IMR-90 (cell line): ENCODE results near the gene TTC9C. TPM values are rescaled to one million over a fixed set of nuclear protein-coding genes. Genes with fewer than 3 reads are reported as not detected.

Source experiments
- ATAC-seq: fragments of 200-7000 bp; cut with Tn5 transposase; 2 replicates; pipeline ENCODE4 v1.9.1; 2020; ENCODE audit warnings: low read depth, mild to moderate bottlenecking, moderate library complexity
- BruUV-seq: library from RNA; stranded (reverse); fragments of 400-500 nt; replicated peaks from 2 replicates; lab custom pipeline; 2021; lab: Mats Ljungman, UMichigan
- CTCF ChIA-PET: fragments of 300-600 bp; formaldehyde crosslinking; extraction: SDS; loops from one replicate; lab custom pipeline; 2021; ENCODE audit warnings: antibody characterized with exemption; lab: Yijun Ruan, JAX
- POLR2A ChIA-PET: fragments of 300-600 bp; sonication (Branson Sonifier 250); formaldehyde crosslinking; loops from one replicate; lab custom pipeline; 2022; ENCODE audit warnings: antibody characterized with exemption; ENCODE audit not compliant: unreplicated experiment; lab: Charles Lee
- DNase-seq: peaks from one replicate; pipeline ENCODE4 v3.0.0; 2013
- H2AFZ ChIP-seq: replicated peaks from 2 replicates; pipeline ENCODE3; 2013; ENCODE audit warnings: low read length, mild to moderate bottlenecking; ENCODE audit not compliant: poor library complexity
- H2AK5ac ChIP-seq: 2 replicates; pipeline ENCODE4 v1.6.1; 2013; ENCODE audit warnings: low read depth, low read length, inconsistent platforms
- H2AK9ac ChIP-seq: replicated peaks from 2 replicates; pipeline ENCODE3; 2013; ENCODE audit warnings: mild to moderate bottlenecking, low read depth, low read length, moderate library complexity; ENCODE audit not compliant: poor library complexity
- H2BK120ac ChIP-seq: 2 replicates; pipeline ENCODE4 v1.6.1; 2013; ENCODE audit warnings: low read depth, low read length, inconsistent platforms
- H2BK15ac ChIP-seq: 3 replicates; pipeline ENCODE4 v1.6.1; 2013; ENCODE audit warnings: low read depth, low read length, inconsistent platforms
- H2BK20ac ChIP-seq: 2 replicates; pipeline ENCODE4 v1.6.1; 2013; ENCODE audit warnings: low read depth, mild to moderate bottlenecking, inconsistent platforms, low read length, moderate library complexity
- H2BK5ac ChIP-seq: 2 replicates; pipeline ENCODE4 v1.6.1; 2013; ENCODE audit warnings: mild to moderate bottlenecking, low read depth, low read length, inconsistent platforms; ENCODE audit not compliant: poor library complexity, severe bottlenecking
- H3K14ac ChIP-seq: replicated peaks from 2 replicates; pipeline ENCODE4 v1.6.1; 2013; ENCODE audit warnings: low read depth, low read length, inconsistent platforms
- H3K18ac ChIP-seq: 2 replicates; pipeline ENCODE4 v1.6.1; 2013; ENCODE audit warnings: low read depth, low read length, control low read depth
- H3K23ac ChIP-seq: 2 replicates; pipeline ENCODE4 v1.6.1; 2013; ENCODE audit warnings: low read depth, low read length, inconsistent platforms
- H3K27ac ChIP-seq: 2 replicates; pipeline ENCODE4 v1.5.1; 2013; ENCODE audit warnings: mild to moderate bottlenecking, control low read depth, low read length; ENCODE audit not compliant: insufficient read depth
- H3K27me3 ChIP-seq: 2 replicates; pipeline ENCODE4 v1.6.1; 2013; ENCODE audit warnings: low read length; ENCODE audit not compliant: control insufficient read depth, insufficient read depth
- H3K36me3 ChIP-seq: 2 replicates; pipeline ENCODE4 v1.6.1; 2013; ENCODE audit warnings: low read length, mixed read lengths; ENCODE audit not compliant: control insufficient read depth, insufficient read depth
- H3K4ac ChIP-seq: 2 replicates; pipeline ENCODE4 v1.6.1; 2013; ENCODE audit warnings: low read depth, low read length, inconsistent platforms
- H3K4me1 ChIP-seq: 2 replicates; pipeline ENCODE4 v1.6.1; 2013; ENCODE audit warnings: low read length, mixed read lengths; ENCODE audit not compliant: control insufficient read depth, insufficient read depth
- H3K4me2 ChIP-seq: 2 replicates; pipeline ENCODE4 v1.6.1; 2013; ENCODE audit warnings: low read depth, mild to moderate bottlenecking, control low read depth, low read length, moderate library complexity
- H3K4me3 ChIP-seq: 2 replicates; pipeline ENCODE4 v1.5.1; 2013; ENCODE audit warnings: low read depth, mild to moderate bottlenecking, control low read depth, low read length, moderate library complexity; ENCODE audit not compliant: insufficient read depth
- H3K56ac ChIP-seq: 2 replicates; pipeline ENCODE4 v1.6.1; 2013; ENCODE audit warnings: low read length, inconsistent platforms; ENCODE audit not compliant: insufficient read depth; ENCODE audit errors: extremely low read depth
- H3K79me1 ChIP-seq, 2 experiments: 2 replicates each; pipeline ENCODE4 v1.6.1; 2013; ENCODE audit warnings: low read length in 2 of 2, inconsistent platforms in 1 of 2, low read depth in 1 of 2
- H3K9ac ChIP-seq: 2 replicates; pipeline ENCODE4 v1.6.1; 2013; ENCODE audit warnings: low read depth, low read length, control low read depth
- H3K9me1 ChIP-seq: 2 replicates; pipeline ENCODE4 v1.6.1; 2013; ENCODE audit warnings: low read length, inconsistent platforms; ENCODE audit not compliant: insufficient read depth
- H3K9me3 ChIP-seq: 2 replicates; pipeline ENCODE4 v1.6.1; 2013; ENCODE audit warnings: low read length; ENCODE audit not compliant: control insufficient read depth, insufficient read depth
- H4K20me1 ChIP-seq: 2 replicates; pipeline ENCODE4 v1.6.1; 2013; ENCODE audit warnings: low read length, inconsistent platforms; ENCODE audit not compliant: insufficient read depth
- H4K5ac ChIP-seq: 2 replicates; pipeline ENCODE4 v1.6.1; 2013; ENCODE audit warnings: mild to moderate bottlenecking, low read depth, low read length, control low read depth
- H4K8ac ChIP-seq, 2 experiments: 2 replicates each; pipeline ENCODE4 v1.6.1; 2013; ENCODE audit warnings: low read depth in 2 of 2, low read length in 2 of 2, control low read depth in 1 of 2, inconsistent platforms in 1 of 2
- H4K91ac ChIP-seq: 2 replicates; pipeline ENCODE4 v1.6.1; 2013; ENCODE audit warnings: low read depth, low read length, inconsistent platforms; ENCODE audit not compliant: insufficient read depth
- CEBPB ChIP-seq: IDR thresholded peaks from 2 replicates; pipeline ENCODE4 v1.6.1; 2012; ENCODE audit warnings: low read depth, low read length, improper control_type of control experiment
- FOS ChIP-seq: fragments of 150-350 bp; IDR thresholded peaks from 2 replicates; pipeline ENCODE4 v1.6.1; 2016; ENCODE audit warnings: low read depth, low read length
- MXI1 ChIP-seq: IDR thresholded peaks from 2 replicates; pipeline ENCODE4 v1.6.1; 2012; ENCODE audit warnings: low read depth, mild to moderate bottlenecking, low read length, moderate library complexity, borderline replicate concordance
- SMC3 ChIP-seq: fragments of 150-350 bp; IDR thresholded peaks from 2 replicates; pipeline ENCODE4 v1.6.1; 2016; ENCODE audit warnings: low read depth, mild to moderate bottlenecking, antibody characterized with exemption, low read length, moderate library complexity
- USF2 ChIP-seq: fragments of 150-350 bp; IDR thresholded peaks from 2 replicates; pipeline ENCODE4 v1.6.1; 2017; ENCODE audit warnings: mild to moderate bottlenecking, antibody characterized with exemption, low read length, low read depth
- WGBS, 2 experiments: methylation state at CpG; one replicate each; pipeline versions ENCODE4 v1.1.5 to v1.1.7; 2013; ENCODE audit warnings: missing lambda C conversion rate in 2 of 2; ENCODE audit not compliant: insufficient read length in 1 of 2; ENCODE audit errors: extremely low coverage in 2 of 2; 5-methylcytosine and 5-hydroxymethylcytosine counted together
- dilution Hi-C: fragments of 300-500 bp; cut with HindIII; formaldehyde crosslinking; loops from one replicate; pipeline ENCODE4 v1.14.3; 2018; ENCODE audit warnings: low sequenced_read_pairs; ENCODE audit not compliant: unreplicated experiment
- in situ Hi-C: fragments of 300-500 bp; cut with MboI; formaldehyde crosslinking; loops from 3 replicates; pipeline ENCODE4 v1.14.3; 2019; ENCODE audit warnings: low sequenced_read_pairs, inconsistent platforms, mixed read lengths
- intact Hi-C: fragments of 100-400 bp; cut with micrococcal nuclease; formaldehyde crosslinking; loops from 2 replicates; pipeline ENCODE4 v1.10.0; 2022
- polyA plus RNA-seq, 3 experiments: library from polyadenylated mRNA; depleted of rRNA; stranded (reverse); fragments of >200 nt; gene quantifications; 2 replicates each; pipeline ENCODE4 v1.2.3, GENCODE V29; 2012; ENCODE audit warnings: low replicate concordance in 1 of 3
- total RNA-seq: library from RNA; depleted of rRNA; stranded (reverse); fragments of >200 nt; gene quantifications from 2 replicates; pipeline ENCODE4 v1.2.3, GENCODE V29; 2012

The TTC9C gene
- total and polyA plus RNA-seq, 2 of the 4 experiments (the other 2 are of a cell fraction) = 32.9 to 37.1 TPM

- intact Hi-C loops = no loop called here
- BruUV-seq = no TSS peak
- ATAC-seq (no peak), DNase-seq (no peak)
- ChIA-PET CTCF (no interaction called here), POLR2A (no interaction called here)
- dilution Hi-C loops = no loop called here
- Histone ChIP-seq H4K20me1 (no peaks in the 10 kb centered on the region), H4K8ac (peak overlapping the region; percentile 93 to 97; a peak in 3 of 4 replicates), H3K4me3 (no peak overlapping the region), H3K4ac (peak overlapping the region; percentile 86; the same call in 1 of the 2 replicates), H2BK5ac (no peak overlapping the region), H3K79me1 (peaks cover 20 to 58% of the 10 kb centered on the region in 2 experiments), H3K56ac (no peak overlapping the region), H2AK9ac (peak overlapping the region; percentile 97), H2BK20ac (no peak overlapping the region), H3K9ac (peak overlapping the region; percentile 82; the same call in 1 of the 2 replicates), H3K36me3 (peaks cover 18% of the 10 kb centered on the region), H3K4me2 (peak overlapping the region; percentile 86), H2BK120ac (no peak overlapping the region), H4K5ac (peak overlapping the region; percentile 86), H2AK5ac (peak overlapping the region; percentile 58), H3K18ac (no peak overlapping the region), H4K91ac (peak overlapping the region; percentile 72), H2AFZ (no peak overlapping the region), H3K14ac (peak overlapping the region; percentile 88; the same call in 1 of the 2 replicates), H2BK15ac (no peak overlapping the region), H3K27me3 (no peaks in the 10 kb centered on the region), H3K27ac (peak overlapping the region; percentile 86; the same call in 1 of the 2 replicates), H3K9me1 (peaks cover 17% of the 10 kb centered on the region), H3K4me1 (peaks cover 17% of the 10 kb centered on the region), H3K23ac (peak overlapping the region; percentile 55; the same call in 1 of the 2 replicates), H3K9me3 (no peaks in the 10 kb centered on the region)
- 83% methylated on average over 2 of the region's 5 CpGs; no CpG with 5 or more reads in 1 of the 2 experiments for WGBS, 2 experiments
- in situ Hi-C loops = no loop called here
- TF ChIP-seq FOS = no peak
- TF ChIP-seq SMC3 = no peak
- TF ChIP-seq MXI1 = no peak
- no peak for TF ChIP-seq CEBPB
- TF ChIP-seq USF2 = no peak
Observed at GRCh38 chr11:62708392-62708791, 19.9 kb upstream of the TTC9C start.
